Measurements from ENCODE around the gene TCF3.
"Not testable (repeated sequence)": the region's sequence is repeated elsewhere in the genome, so short reads cannot be mapped to it uniquely, and the experiment has no call there.

- not testable (repeated sequence) for TF ChIP-seq CTCF (conservative IDR thresholded peaks at IDR 0.05; ENCODE audit: low read length); EZH2phosphoT487 (IDR thresholded peaks at IDR 0.05; ENCODE audit: borderline replicate concordance, low read depth, low read length)
Observed at GRCh38 chr19:1695481-1695880, 43.1 kb upstream of the TCF3 start.
